T1000 (cell line): ENCODE data around the gene C4A.
"Not testable (repeated sequence)": the region's sequence is repeated elsewhere in the genome, so short reads cannot be mapped to it uniquely, and the experiment has no call there.

ENCODE experiments used
- DNase-seq: peaks from one replicate; lab custom pipeline; 2025; ENCODE audit warnings: mixed read lengths; lab: John Stamatoyannopoulos, UW

The C4A gene

GRCh38 chr6:32049149-32049548 is 67.3 kb downstream of the C4A start:
- DNase-seq, result not testable (repeated sequence)

GRCh38 chr6:32049736-32050135 is 67.9 kb downstream of the C4A start:
- DNase-seq, result not testable (repeated sequence)

GRCh38 chr6:32050562-32050961 is 68.7 kb downstream of the C4A start:
- no peak for DNase-seq
